Measurements from ENCODE around the gene TRIM17. TPM values are rescaled to one million over a fixed set of nuclear protein-coding genes. Genes with fewer than 3 reads are reported as not detected.

The TRIM17 gene
- total and polyA plus RNA-seq, 2 experiments from 2014 or later = 0.86 to 1.1 TPM

GRCh38 chr1:228457396-228458176, 40.9 kb upstream of the TRIM17 start:
- H4K20me1 ChIP-seq (replicated peaks; ENCODE audit: insufficient read depth) = peaks cover 20% of the 10 kb centered on the region
- Mint-ChIP-seq H3K4me3 (peak overlapping the region; percentile 86), H3K27ac (peak overlapping the region; percentile 96), H3K36me3 (ENCODE audit: low read depth) (peaks cover 5% of the 10 kb centered on the region; the same call in 2 of the 3 replicates), H3K9me3 (peaks cover 2% of the 10 kb centered on the region; the same call in 1 of the 3 replicates), H3K27me3 (ENCODE audit: insufficient read depth, low read depth, poor library complexity) (peaks cover 35% of the 10 kb centered on the region), H3K4me1 (peaks cover 13% of the 10 kb centered on the region)
- peak overlapping the region; percentile 71 for H3K27ac ChIP-seq (ENCODE audit: low read depth)
- TF ChIP-seq CTCF (conservative IDR thresholded peaks at IDR 0.05; ENCODE audit: low read depth in 2 of 2) = peak; percentile 33 to 47
- peak; percentile 1 for TF ChIP-seq REST (IDR thresholded peaks at IDR 0.05; ENCODE audit: unreplicated experiment)
- TF ChIP-seq ZNF462 (CRISPR knock-in tag; IDR thresholded peaks at IDR 0.05) = no peak
- no peak for TF ChIP-seq ZNF331 (CRISPR knock-in tag; IDR thresholded peaks at IDR 0.05; ENCODE audit: low read depth)
- TF ChIP-seq ETS1 (IDR thresholded peaks at IDR 0.05) = peak; percentile 1; the same call in 1 of the 2 replicates
- no peak for TF ChIP-seq EZH2phosphoT487 (IDR thresholded peaks at IDR 0.05; ENCODE audit: unreplicated experiment)
- TF ChIP-seq NANOG (IDR thresholded peaks at IDR 0.05; ENCODE audit: borderline replicate concordance) = no peak
- TF ChIP-seq EZH2 (IDR thresholded peaks at IDR 0.05; ENCODE audit: low read depth, unreplicated experiment) = no peak
- TF ChIP-seq ZNF114 (CRISPR knock-in tag; IDR thresholded peaks at IDR 0.05) = no peak
- TF ChIP-seq JUNB (IDR thresholded peaks at IDR 0.05; ENCODE audit: unreplicated experiment) = no peak
- peak; percentile 91 for TF ChIP-seq CREB1 (CRISPR knock-in tag; IDR thresholded peaks at IDR 0.05; ENCODE audit: low read depth)
- no peak for TF ChIP-seq STAT1 (IDR thresholded peaks at IDR 0.05; ENCODE audit: unreplicated experiment)
- peak; percentile 99 for TF ChIP-seq POLR2AphosphoS5 (IDR thresholded peaks at IDR 0.05; ENCODE audit: low read depth)
- H3K36me3 ChIP-seq (ENCODE audit: insufficient read depth) = no peaks in the 10 kb centered on the region
- H2AFZ ChIP-seq = no peak overlapping the region
- H3K4me3 ChIP-seq = peak overlapping the region; percentile 61
- H3K27me3 ChIP-seq (ENCODE audit: insufficient read depth) = peaks cover 34% of the 10 kb centered on the region
- ATAC-seq = peak; percentile 87
- H3K79me2 ChIP-seq (replicated peaks; ENCODE audit: insufficient read depth) = peaks cover 19% of the 10 kb centered on the region
- no peaks in the 10 kb centered on the region for H3K9me2 ChIP-seq (ENCODE audit: insufficient read depth)
- DNase-seq (ENCODE audit: low spot score) = peak; percentile 99
- H3K4me2 ChIP-seq = peak overlapping the region; percentile 89
- 0 out of 2 replicates have a peak, but pooled peaks cover 4% of the 10 kb centered on the region for H3F3A ChIP-seq (replicated peaks; ENCODE audit: low read depth)
- peaks cover 7% of the 10 kb centered on the region; the same call in 1 of the 2 replicates for H3K4me1 ChIP-seq (ENCODE audit: insufficient read depth)
